Prostate gland (tissue), 2 donors: Measurements from ENCODE around the gene ANXA4. TPM values are rescaled to one million over a fixed set of nuclear protein-coding genes. Genes with fewer than 3 reads are reported as not detected.

Source experiments
- DNase-seq: peaks from one replicate; pipeline ENCODE4 v3.0.0-alpha.2; 2019; ENCODE audit warnings: low spot score
- H3K27ac ChIP-seq, 2 donors: fragments of 200-600 bp; sonication (generic); 2 replicates each; pipeline ENCODE4 v1.5.1; 2017 to 2019
- H3K27me3 ChIP-seq: fragments of 200-600 bp; sonication (generic); replicated peaks from 2 replicates; pipeline ENCODE4 v1.5.1; 2019; ENCODE audit not compliant: insufficient read depth
- H3K36me3 ChIP-seq, 2 donors: fragments of 200-600 bp; sonication (generic); 1 replicate in 1 of 2; 2 replicates in 1 of 2; pipeline versions ENCODE4 v1.5.1 to v1.8.1; 2017 to 2019
- H3K4me1 ChIP-seq: fragments of 200-600 bp; sonication (generic); replicated peaks from 2 replicates; pipeline ENCODE4 v1.5.1; 2019
- H3K4me3 ChIP-seq, 2 donors: fragments of 200-600 bp; sonication (generic); 2 replicates each; pipeline ENCODE4 v1.5.1; 2017 to 2019
- H3K9me3 ChIP-seq: fragments of 200-600 bp; sonication (generic); 2 replicates; pipeline ENCODE4 v1.5.1; 2017
- CTCF ChIP-seq, 4 experiments: fragments of 200-600 bp in 2 of 4; fragments of 450-650 bp in 2 of 4; sonication (generic) in 2 of 4; IDR thresholded peaks; 1 replicate in 3 of 4; 2 replicates in 1 of 4; pipeline ENCODE4 v1.5.1; 2016 to 2019; ENCODE audit warnings: antibody characterized with exemption in 4 of 4, mild to moderate bottlenecking in 2 of 4, moderate library complexity in 2 of 4
- POLR2A ChIP-seq: fragments of 450-650 bp; IDR thresholded peaks from one replicate; pipeline ENCODE4 v1.6.1; 2016; ENCODE audit warnings: antibody characterized with exemption, mild to moderate bottlenecking
- POLR2AphosphoS5 ChIP-seq: sonication (generic); formaldehyde crosslinking; IDR thresholded peaks from one replicate; pipeline ENCODE4 v1.6.1; 2017; ENCODE audit warnings: antibody characterized with exemption
- WGBS: methylation state at CpG from one replicate; pipeline ENCODE4 v1.1.5; 2018; 5-methylcytosine and 5-hydroxymethylcytosine counted together
- intact Hi-C: fragments of 100-400 bp; cut with DNase I; formaldehyde crosslinking; loops from one replicate; pipeline ENCODE4 v1.14.2; 2022
- total RNA-seq, 2 donors: library from RNA; depleted of rRNA; stranded (reverse); fragments of >200 nt; gene quantifications; one replicate each; pipeline ENCODE4 v1.1.0, GENCODE V29; 2016

The ANXA4 gene
- total RNA-seq, 2 donors from 2014 or later = 37.7 to 40.1 TPM

DNA sequence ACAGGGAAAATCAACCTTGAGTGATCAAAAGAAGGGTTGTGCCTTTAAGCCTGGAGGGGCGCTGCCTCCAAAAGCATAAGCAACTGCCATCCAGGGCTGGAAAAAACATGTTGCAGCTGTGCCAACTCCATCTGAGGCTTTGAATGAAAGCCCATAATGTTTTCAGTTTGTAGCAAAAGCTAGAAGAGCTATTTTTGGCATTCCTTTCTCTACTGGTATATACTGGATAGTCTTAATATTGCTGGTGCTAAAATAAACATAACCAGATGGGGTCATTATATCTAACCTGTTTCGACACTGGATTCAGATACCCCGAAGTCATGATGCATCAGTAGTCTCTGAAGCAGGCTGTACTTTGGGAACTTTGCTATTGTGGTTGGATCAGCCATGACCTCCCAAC lies 25.1 kb downstream of the ANXA4 start:
- intact Hi-C loops = no loop called here

GRCh38 chr2:69768235-69768634 lies 26.3 kb downstream of the ANXA4 start:
- H3K9me3 ChIP-seq = no peaks in the 10 kb centered on the region
- no peak overlapping the region for H3K4me3 ChIP-seq
- no peaks in the 10 kb centered on the region for H3K4me1 ChIP-seq
- WGBS = 82% methylated on average over 5 of the region's 5 CpGs
- no peak for DNase-seq
- no peak for TF ChIP-seq POLR2A
- TF ChIP-seq POLR2AphosphoS5 = no peak
- no peak for TF ChIP-seq CTCF (IDR thresholded peaks at IDR 0.05)
- no peaks in the 10 kb centered on the region for H3K27me3 ChIP-seq
- intact Hi-C loops = no loop called here
- no peaks in the 10 kb centered on the region for H3K36me3 ChIP-seq
- no peak overlapping the region for H3K27ac ChIP-seq

More for the DNA sequence above, 25.1 kb downstream of the ANXA4 start:
- TF ChIP-seq POLR2AphosphoS5 (no peak), CTCF (IDR thresholded peaks at IDR 0.05) (no peak), POLR2A (no peak)
- Histone ChIP-seq H3K4me3 (no peak overlapping the region), H3K4me1 (no peaks in the 10 kb centered on the region), H3K9me3 (no peaks in the 10 kb centered on the region), H3K36me3 (no peaks in the 10 kb centered on the region), H3K27me3 (no peaks in the 10 kb centered on the region), H3K27ac (peak overlapping the region; percentile 28 to 29)
- DNase-seq = no peak
- WGBS = 37% methylated on average over 3 of the region's 3 CpGs

GRCh38 chr2:69768789-69769188 lies 26.9 kb downstream of the ANXA4 start:
- intact Hi-C loops = no loop called here
- Histone ChIP-seq H3K36me3 (no peaks in the 10 kb centered on the region), H3K27me3 (no peaks in the 10 kb centered on the region), H3K27ac (no peak overlapping the region), H3K4me1 (no peaks in the 10 kb centered on the region), H3K4me3 (no peak overlapping the region), H3K9me3 (no peaks in the 10 kb centered on the region)
- TF ChIP-seq CTCF (IDR thresholded peaks at IDR 0.05) (no peak), POLR2A (no peak), POLR2AphosphoS5 (no peak)
- 97% methylated on average over 2 of the region's 2 CpGs for WGBS
- no peak for DNase-seq

- Histone ChIP-seq H3K9me3 (no peaks in the 10 kb centered on the region), H3K27me3 (no peaks in the 10 kb centered on the region), H3K27ac (peak overlapping the region; percentile 39 to 40), H3K4me1 (no peaks in the 10 kb centered on the region), H3K4me3 (no peak overlapping the region), H3K36me3 (no peaks in the 10 kb centered on the region)
- TF ChIP-seq CTCF (IDR thresholded peaks at IDR 0.05) = no peak
- no peak for TF ChIP-seq POLR2A
- TF ChIP-seq POLR2AphosphoS5 = no peak
- intact Hi-C loops = no loop called here
- no peak for DNase-seq
- 56% methylated on average over 1 of the region's 1 CpG for WGBS
Measured at GRCh38 chr2:69769272-69769671, 27.3 kb downstream of the ANXA4 start.

DNA sequence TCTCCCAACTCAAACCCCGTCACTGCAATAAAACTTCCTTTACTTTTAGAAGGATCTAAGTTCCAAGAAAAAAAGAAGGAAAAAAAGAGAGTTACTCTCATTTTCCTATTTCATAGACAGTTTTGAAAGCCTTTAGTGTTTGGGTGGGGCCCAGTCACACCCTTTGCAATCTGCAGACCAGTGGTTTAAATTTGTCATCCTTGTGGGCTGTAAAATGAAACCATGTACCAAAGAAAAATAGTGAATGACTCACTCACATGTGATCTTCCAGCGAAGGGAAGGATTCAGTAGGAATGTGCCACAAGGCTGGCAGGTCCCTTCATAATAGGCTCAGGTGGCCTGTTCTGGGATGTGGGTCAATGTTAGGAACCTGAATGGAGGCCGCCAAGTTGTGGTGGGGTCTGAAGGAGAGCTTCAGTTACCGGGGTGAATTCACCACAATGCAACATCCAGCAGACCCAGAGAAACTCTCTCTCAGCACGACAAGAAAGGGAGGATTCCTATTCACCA lies 28.3 kb downstream of the ANXA4 start:
- intact Hi-C loops = no loop called here
- Histone ChIP-seq H3K27ac (peak overlapping the region; percentile 39 to 40), H3K36me3 (no peaks in the 10 kb centered on the region), H3K4me3 (no peak overlapping the region), H3K4me1 (no peaks in the 10 kb centered on the region), H3K9me3 (no peaks in the 10 kb centered on the region), H3K27me3 (no peaks in the 10 kb centered on the region)
- 62% methylated on average over 5 of the region's 5 CpGs for WGBS
- DNase-seq = peak; percentile 37
- TF ChIP-seq POLR2AphosphoS5 (peak; percentile 85), CTCF (IDR thresholded peaks at IDR 0.05) (no peak)
